Caki2 (cell line): ENCODE data around the gene OVOL1. TPM values are rescaled to one million over a fixed set of nuclear protein-coding genes. Genes with fewer than 3 reads are reported as not detected.
"Not testable (repeated sequence)": the region's sequence is repeated elsewhere in the genome, so short reads cannot be mapped to it uniquely, and the experiment has no call there.

Experiments used
- DNase-seq: peaks from one replicate; pipeline ENCODE4 v3.0.0-alpha.2; 2015; ENCODE audit warnings: low read depth
- in situ Hi-C: cut with HindIII; loops from 2 replicates; pipeline ENCODE4 v1.10.0; 2016; ENCODE audit warnings: low sequenced_read_pairs, low pct_unique_long_range_greater_than_20kb, mixed read lengths
- total RNA-seq: library from RNA; depleted of rRNA; stranded (reverse); fragments of >200 nt; shearing (Covaris generic); gene quantifications from 2 replicates; pipeline ENCODE4 v1.2.3, GENCODE V29; 2014; ENCODE audit warnings: low replicate concordance; rRNA removed

Gene OVOL1
- total RNA-seq: not detected in 2 replicates

DNA sequence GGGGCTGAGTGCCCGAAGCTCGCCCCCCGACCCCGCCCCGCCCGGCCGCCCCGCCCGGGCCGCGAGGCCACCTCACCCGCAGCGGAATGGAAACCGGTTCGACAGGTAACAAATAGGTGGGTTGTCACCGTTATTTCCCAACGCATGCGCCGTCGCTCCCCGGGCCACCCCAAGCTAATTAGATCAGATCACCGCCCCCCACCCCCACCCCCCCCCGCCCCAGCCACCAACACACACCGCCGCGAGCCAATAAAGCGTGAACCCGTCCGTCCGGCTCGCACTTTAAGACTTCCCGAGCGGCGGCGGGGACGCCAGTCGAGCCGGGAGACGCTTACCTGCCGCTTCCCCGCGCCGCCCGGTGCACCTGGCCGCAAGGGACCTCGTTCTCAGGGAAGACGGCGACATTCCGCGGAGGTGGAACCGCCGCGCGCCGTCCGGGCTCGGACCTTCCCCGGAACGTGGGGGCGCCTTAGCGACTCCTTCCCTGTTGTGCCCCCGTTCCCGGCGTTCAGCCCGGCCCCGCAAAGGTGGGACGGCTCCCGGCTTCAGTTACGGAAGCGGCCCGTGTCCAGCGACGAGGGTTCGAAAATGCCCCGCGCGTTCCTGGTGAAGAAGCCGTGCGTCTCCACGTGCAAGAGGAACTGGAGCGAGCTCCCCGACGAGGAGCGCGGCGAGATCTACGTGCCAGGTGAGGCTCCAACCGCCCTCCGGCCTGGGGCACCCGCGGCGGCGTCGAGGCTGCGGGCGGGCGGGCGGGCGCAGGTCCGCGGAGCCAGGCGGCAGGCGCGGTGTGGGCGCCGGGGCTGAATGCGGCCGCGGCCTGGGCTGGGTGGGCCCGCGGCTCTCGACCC is at the start of gene OVOL1:
Gene OVOL1 (plus strand): TSS at position 278 of the 851 bp plus-strand sequence. CDS start 311 bp downstream, at position 589.
- DNase-seq: no peak
- in situ Hi-C loops: no loop called here

DNA sequence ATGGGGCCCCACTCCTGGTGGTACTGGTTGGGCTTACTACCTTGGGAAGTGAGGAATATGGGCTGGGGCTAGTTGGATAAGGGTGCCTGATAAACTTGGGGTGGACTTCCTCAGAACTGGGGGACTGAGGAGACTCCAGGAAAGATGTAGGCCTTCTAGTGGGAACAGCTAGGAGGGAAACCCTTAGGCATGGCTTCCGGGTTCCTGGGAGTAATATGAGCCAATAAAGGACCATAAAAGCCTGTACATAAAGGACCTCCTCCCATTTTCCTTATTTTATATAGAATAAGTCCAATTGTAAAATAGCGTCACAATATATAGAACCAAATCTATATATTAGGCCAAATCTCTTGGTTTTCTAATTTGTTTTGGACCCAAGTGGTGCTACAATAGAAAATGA is 47.8 kb upstream of the OVOL1 start:
- in situ Hi-C loops: no loop called here
- no peak for DNase-seq

GRCh38 chr11:65741185-65741584 is 45.7 kb upstream of the OVOL1 start:
- no peak for DNase-seq
- in situ Hi-C loops: no loop called here

GRCh38 chr11:65742353-65742752 is 44.5 kb upstream of the OVOL1 start:
- DNase-seq: no peak
- in situ Hi-C loops: no loop called here

DNA sequence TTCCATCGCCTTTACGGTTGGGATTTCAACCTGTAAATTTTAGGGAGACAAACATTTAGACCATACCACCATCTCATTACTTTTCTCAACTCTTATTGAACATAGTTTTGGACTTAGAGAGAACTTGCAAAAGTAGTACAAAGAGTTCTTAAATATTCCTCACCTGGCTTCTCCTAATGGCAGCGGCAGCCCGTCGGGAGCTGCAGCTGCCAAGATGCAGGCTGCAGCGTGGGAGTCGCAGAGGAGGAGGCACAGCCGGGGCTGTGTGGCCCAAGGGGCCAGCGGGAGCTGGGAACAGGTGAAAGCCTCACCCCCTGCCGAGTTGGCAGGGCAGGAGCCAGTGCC is 43.2 kb upstream of the OVOL1 start:
- in situ Hi-C loops: no loop called here
- DNase-seq: no peak

GRCh38 chr11:65744026-65744698 is 42.7 kb upstream of the OVOL1 start:
- in situ Hi-C loops: no loop called here
- DNase-seq: no peak

DNA sequence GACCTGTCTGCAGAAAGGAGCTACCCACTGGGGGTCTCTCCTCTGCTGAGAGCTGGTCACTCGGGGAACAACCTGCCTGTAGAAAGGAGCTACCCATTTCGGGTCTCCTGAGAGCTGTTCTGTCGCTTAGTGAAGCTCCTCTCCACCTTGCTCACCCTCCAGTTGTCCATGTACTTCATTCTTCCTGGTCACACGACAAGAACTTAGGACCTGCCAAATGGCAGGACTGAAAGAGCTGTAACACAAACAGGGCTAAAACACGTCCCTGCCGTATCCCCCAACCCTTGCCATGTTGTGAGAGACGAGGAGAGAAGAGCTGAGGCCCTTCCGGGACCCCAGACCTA is 42.2 kb upstream of the OVOL1 start:
- in situ Hi-C loops: no loop called here
- no peak for DNase-seq

DNA sequence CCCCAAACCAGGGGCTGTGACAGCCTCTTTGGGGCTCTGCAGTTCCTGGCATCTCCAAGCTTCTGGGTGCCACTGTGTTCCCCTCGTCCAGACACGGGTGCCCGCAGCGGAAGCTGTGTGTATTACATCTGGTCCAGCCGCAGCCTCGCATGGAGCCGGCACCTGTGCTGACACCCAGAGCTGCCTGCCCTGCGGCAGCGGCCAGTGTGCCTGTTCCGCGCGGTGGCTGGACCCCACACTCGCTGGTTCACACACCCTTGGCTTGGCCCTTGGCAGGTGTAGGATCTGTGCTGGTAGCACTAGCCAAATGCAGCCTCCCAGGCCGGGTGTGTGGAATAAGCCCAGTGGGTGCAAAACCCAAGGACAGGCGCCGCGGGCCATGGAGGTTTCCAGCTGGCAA is 41.8 kb upstream of the OVOL1 start:
- no peak for DNase-seq
- in situ Hi-C loops: no loop called here

DNA sequence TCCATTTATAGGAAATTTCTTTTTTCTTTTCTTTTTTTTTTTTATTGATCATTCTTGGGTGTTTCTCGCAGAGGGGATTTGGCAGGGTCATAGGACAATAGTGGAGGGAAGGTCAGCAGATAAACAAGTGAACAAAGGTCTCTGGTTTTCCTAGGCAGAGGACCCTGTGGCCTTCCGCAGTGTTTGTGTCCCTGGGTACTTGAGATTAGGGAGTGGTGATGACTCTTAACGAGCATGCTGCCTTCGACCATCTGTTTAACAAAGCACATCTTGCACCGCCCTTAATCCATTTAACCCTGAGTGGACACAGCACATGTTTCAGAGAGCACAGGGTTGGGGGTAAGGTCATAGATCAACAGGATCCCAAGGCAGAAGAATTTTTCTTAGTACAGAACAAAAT is 24.7 kb upstream of the OVOL1 start:
- in situ Hi-C loops, DNase-seq: not testable (repeated sequence)

DNA sequence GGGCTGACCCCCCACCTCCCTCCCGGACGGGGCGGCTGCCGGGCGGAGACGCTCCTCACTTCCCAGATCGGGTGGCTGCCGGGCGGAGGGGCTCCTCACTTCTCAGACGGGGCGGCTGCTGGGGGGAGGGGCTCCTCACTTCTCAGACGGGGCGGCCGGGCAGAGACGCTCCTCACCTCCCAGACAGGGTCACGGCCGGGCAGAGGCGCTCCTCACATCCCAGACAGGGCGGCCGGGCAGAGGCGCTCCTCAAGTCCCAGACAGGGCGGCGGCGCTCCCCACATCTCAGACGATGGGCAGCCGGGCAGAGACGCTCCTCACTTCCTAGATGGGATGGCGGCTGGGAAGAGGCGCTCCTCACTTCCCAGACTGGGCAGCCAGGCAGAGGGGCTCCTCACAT is 24.0 kb upstream of the OVOL1 start:
- in situ Hi-C loops, DNase-seq: not testable (repeated sequence)

DNA sequence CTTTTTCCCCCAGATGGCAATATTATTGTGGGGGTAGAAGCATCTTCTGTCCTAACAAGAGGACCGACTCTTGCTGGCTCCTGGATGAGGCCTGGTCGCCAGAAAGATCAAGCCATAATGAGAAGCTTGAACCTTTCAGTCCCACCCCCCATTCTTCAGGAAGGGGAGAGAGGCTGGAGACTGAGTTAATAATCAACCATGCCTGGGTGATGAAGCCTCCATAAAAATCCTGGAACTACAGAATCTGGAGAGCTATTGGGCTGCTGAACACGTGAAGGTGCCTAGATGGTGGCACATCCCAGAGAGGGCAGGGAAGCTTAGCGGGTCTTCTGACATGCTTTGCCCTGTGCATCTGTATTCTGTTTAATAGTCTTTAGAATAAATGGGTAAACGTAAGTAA is 22.4 kb upstream of the OVOL1 start:
- no peak for DNase-seq
- in situ Hi-C loops: no loop called here

DNA sequence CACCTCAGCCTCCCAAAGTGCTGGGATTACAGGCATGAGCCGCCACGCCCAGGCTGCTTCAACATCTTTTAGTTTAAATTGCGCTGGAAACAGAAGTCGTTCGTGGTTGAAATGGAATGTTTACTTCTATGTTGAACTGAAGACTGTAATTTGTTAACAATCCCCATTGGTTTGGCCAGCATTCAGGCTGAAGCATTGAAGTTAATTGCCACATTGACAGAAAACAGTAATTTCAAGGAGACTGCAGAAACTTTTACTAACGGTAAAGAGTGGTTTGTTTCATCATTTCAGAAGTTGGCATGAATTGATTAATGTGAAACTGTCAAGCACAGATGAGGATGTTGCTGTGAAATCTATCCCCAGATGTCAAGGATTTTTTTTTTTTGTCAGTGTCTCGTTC is 20.3 kb upstream of the OVOL1 start:
- in situ Hi-C loops: no loop called here
- no peak for DNase-seq

- in situ Hi-C loops: no loop called here
- no peak for DNase-seq
Observed at GRCh38 chr11:65767406-65767805, 19.5 kb upstream of the OVOL1 start.

DNA sequence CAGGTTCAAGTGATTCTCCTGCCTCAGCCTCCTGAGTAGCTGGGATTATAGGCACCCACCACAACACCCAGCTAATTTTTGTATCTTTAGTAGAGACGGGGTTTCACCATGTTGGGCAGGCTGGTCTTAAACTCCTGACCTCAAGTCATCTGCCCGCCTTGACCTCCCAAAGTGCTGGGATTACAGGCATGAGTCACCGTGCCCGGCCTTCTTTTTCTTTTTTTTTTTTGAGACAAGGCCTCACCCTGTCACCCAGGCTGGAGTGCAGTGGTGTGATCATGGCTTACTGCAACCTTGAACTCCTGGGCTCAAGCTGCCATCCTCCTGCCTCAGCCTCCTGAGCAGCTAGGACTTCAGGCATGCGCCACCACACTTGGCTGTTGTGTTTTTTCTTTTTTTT is 19.1 kb upstream of the OVOL1 start:
- DNase-seq, in situ Hi-C loops: not testable (repeated sequence)

- in situ Hi-C loops: no loop called here
Observed at GRCh38 chr11:65770951-65771567, 15.8 kb upstream of the OVOL1 start.

GRCh38 chr11:65771589-65772112 is 15.2 kb upstream of the OVOL1 start:
- DNase-seq: no peak
- in situ Hi-C loops: no loop called here

More at GRCh38 chr11:65770951-65771567, 15.8 kb upstream of the OVOL1 start:
- DNase-seq: no peak

- in situ Hi-C loops: no loop called here
- DNase-seq: no peak
Observed at GRCh38 chr11:65773784-65774411, 13.0 kb upstream of the OVOL1 start.

- DNase-seq: no peak
- in situ Hi-C loops: no loop called here
Observed at GRCh38 chr11:65774525-65775306, 12.1 kb upstream of the OVOL1 start.
